IPS-15b (cell line): ENCODE results near the gene C6orf62.
"Not testable (repeated sequence)": the region's sequence is repeated elsewhere in the genome, so short reads cannot be mapped to it uniquely, and the experiment has no call there.

ENCODE experiments used
- H3K27me3 ChIP-seq: one replicate; pipeline ENCODE4 v1.6.1; 2013; ENCODE audit warnings: low read length; ENCODE audit not compliant: control insufficient read depth, insufficient read depth
- H3K36me3 ChIP-seq: one replicate; pipeline ENCODE4 v1.6.1; 2013; ENCODE audit warnings: low read length; ENCODE audit not compliant: control insufficient read depth, insufficient read depth
- H3K4me1 ChIP-seq: one replicate; pipeline ENCODE4 v1.6.1; 2013; ENCODE audit warnings: mild to moderate bottlenecking, low read length; ENCODE audit not compliant: control insufficient read depth, insufficient read depth
- H3K4me3 ChIP-seq: one replicate; pipeline ENCODE4 v1.5.1; 2013; ENCODE audit warnings: low read depth, low read length
- H3K9ac ChIP-seq: one replicate; pipeline ENCODE4 v1.6.1; 2013; ENCODE audit warnings: low read depth, mild to moderate bottlenecking, low read length
- H3K9me3 ChIP-seq: one replicate; pipeline ENCODE4 v1.6.1; 2013; ENCODE audit warnings: mild to moderate bottlenecking, low read length; ENCODE audit not compliant: control insufficient read depth, insufficient read depth

C6orf62 gene

GRCh38 chr6:24738741-24739140 lies 19.8 kb upstream of the C6orf62 start:
- no peaks in the 10 kb centered on the region for H3K36me3 ChIP-seq
- H3K27me3 ChIP-seq, result no peaks in the 10 kb centered on the region
- no peaks in the 10 kb centered on the region for H3K9me3 ChIP-seq
- no peak overlapping the region for H3K4me3 ChIP-seq
- no peaks in the 10 kb centered on the region for H3K4me1 ChIP-seq
- no peak overlapping the region for H3K9ac ChIP-seq

- H3K4me1 ChIP-seq, H3K4me3 ChIP-seq, H3K27me3 ChIP-seq: not testable (repeated sequence)
Observed at GRCh38 chr6:24734710-24735109, 15.8 kb upstream of the C6orf62 start.

DNA sequence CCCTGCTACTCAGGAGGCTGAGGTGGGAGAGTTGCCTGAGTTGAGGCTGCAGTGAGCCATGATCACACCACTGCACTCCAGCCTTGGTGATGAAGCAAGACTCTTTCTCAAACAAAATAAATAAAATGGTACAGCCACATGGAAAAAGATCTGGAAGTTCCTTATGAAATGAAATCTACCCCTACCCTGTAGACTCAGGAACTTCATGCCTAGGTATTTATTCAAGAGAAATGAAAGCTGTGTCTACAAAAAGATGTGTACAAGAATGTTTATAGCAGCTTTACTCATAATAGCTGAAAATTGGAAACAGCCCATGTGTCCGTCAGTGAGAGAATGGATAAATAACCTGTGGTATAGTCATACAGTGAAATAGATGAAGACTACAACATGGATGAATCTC lies 15.2 kb upstream of the C6orf62 start:
- Histone ChIP-seq H3K9ac (no peak overlapping the region), H3K9me3 (peaks cover 11% of the 10 kb centered on the region), H3K4me3 (no peak overlapping the region), H3K36me3 (no peaks in the 10 kb centered on the region), H3K27me3 (no peaks in the 10 kb centered on the region), H3K4me1 (no peaks in the 10 kb centered on the region)

More at GRCh38 chr6:24734710-24735109, 15.8 kb upstream of the C6orf62 start:
- H3K9ac ChIP-seq, H3K36me3 ChIP-seq: not testable (repeated sequence)
- H3K9me3 ChIP-seq, result peaks cover 11% of the 10 kb centered on the region

- H3K4me3 ChIP-seq, H3K9ac ChIP-seq, H3K27me3 ChIP-seq, H3K36me3 ChIP-seq, H3K4me1 ChIP-seq: not testable (repeated sequence)
- peaks cover 11% of the 10 kb centered on the region for H3K9me3 ChIP-seq
Observed at GRCh38 chr6:24731456-24732134, 12.6 kb upstream of the C6orf62 start.

DNA sequence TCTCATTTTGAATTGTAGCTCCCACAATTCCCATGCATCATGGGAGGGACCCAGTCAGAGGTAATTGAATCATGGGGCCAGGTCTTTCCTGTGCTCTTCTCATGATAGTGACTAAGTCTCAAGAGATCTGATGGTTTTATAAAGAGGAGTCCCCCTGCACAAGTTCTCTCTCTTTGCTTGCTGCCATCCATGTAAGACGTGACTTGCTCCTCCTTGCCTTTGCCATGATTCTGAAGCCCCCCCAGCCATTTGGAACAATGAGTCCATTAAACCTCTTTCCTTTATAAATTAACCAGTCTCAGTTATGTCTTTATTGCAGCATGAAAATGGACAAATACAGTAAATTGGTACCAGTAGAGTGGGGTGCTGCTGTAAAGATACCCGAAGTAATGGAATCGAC lies 11.7 kb upstream of the C6orf62 start:
- H3K27me3 ChIP-seq, H3K9ac ChIP-seq, H3K4me3 ChIP-seq, H3K4me1 ChIP-seq, H3K36me3 ChIP-seq: not testable (repeated sequence)
- peaks cover 11% of the 10 kb centered on the region for H3K9me3 ChIP-seq

GRCh38 chr6:24723270-24723669 lies 4.3 kb upstream of the C6orf62 start:
- Histone ChIP-seq H3K9me3 (no peaks in the 10 kb centered on the region), H3K4me3 (no peak overlapping the region), H3K36me3 (no peaks in the 10 kb centered on the region), H3K4me1 (peaks cover 7% of the 10 kb centered on the region), H3K9ac (no peak overlapping the region), H3K27me3 (no peaks in the 10 kb centered on the region)

DNA sequence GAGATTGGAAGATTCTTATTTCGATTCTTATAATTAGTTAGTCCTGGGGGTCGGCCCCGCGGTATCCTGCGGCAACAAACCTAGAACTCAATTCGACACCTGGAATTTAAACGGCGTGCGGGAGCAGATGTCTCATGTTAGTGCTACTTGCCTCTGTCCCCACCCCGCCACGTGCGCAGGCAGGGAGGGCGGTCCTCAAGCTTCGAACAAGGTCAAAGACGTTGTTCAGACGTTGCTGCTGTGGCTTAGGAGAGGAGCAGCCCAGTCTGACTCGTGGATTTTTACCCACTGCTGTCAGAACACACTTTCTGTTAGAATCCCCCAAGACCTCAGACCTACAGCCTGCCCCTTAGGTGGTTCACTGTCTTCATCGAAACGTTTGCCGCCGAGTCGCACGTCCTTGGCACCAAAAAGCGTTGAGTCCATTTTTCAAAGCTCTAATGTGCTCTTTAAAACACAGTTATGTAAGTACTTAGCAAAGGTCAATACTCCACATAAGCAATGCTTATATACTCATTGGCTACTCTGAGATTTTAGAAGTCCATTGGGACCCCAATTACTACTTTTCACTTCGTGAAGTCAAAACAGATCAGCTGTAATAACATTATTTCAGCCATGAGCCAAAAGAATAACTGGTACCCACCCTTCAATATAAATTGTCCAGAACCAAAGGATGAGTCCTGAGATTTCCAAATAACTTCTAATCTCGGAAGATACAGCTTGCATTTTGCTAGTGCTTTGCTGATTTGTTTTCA lies 2.7 kb upstream of the C6orf62 start:
- H3K9me3 ChIP-seq, result no peaks in the 10 kb centered on the region
- H3K4me1 ChIP-seq, result peaks cover 8% of the 10 kb centered on the region
- peak overlapping the region; percentile 93 for H3K9ac ChIP-seq
- peak overlapping the region; percentile 82 for H3K4me3 ChIP-seq
- H3K27me3 ChIP-seq, result no peaks in the 10 kb centered on the region
- H3K36me3 ChIP-seq, result no peaks in the 10 kb centered on the region

DNA sequence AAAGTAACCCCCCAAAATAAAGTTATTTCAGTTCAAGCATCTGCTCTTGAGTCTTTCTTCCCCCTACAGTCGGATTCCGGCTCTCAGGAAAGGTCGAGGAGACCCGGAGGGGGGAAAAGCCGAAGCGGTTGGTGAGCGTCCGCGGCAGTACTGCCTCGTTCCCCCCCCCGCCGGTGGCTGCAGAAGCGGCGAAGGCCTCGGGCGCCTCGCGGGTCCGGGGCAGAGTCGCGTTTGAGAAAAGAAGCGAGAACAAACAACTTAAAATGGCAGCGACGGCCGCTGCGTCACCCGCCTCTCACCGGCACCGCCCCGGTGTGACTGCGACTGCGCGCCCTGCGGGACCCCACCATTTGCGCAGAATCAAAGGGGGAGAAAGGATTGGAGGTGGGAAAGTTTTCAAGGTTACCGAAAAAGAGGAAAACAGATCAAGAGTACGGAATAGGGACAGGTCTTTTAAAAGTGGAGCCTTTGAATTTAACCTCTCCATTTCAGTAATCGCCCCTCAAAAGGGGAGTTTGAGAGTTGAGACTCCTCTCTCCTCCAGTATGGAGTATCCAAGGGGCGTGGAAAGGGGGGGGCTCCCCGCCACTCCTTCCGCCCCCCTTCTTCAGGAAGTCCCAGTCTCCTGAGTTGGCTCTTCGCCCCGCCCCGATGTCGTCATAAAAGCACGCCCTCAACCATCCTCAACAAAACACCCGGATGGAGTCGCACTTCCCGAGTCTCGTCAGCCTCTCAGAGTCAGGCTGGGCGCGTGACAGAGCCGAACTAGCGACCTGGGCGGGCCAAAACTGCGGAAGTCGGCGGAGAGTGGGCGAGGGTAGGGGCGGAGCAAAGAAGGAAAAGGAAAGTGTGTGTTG lies 1.9 kb upstream of the C6orf62 start:
- Histone ChIP-seq H3K4me3 (peak overlapping the region; percentile 89), H3K36me3 (peaks cover 4% of the 10 kb centered on the region), H3K4me1 (peaks cover 3% of the 10 kb centered on the region), H3K27me3 (no peaks in the 10 kb centered on the region), H3K9ac (peak overlapping the region; percentile 99), H3K9me3 (no peaks in the 10 kb centered on the region)

- Histone ChIP-seq H3K9ac (peak overlapping the region; percentile 99), H3K36me3 (peaks cover 6% of the 10 kb centered on the region), H3K9me3 (no peaks in the 10 kb centered on the region), H3K27me3 (no peaks in the 10 kb centered on the region), H3K4me3 (peak overlapping the region; percentile 89), H3K4me1 (peaks cover 3% of the 10 kb centered on the region)
Observed at GRCh38 chr6:24720131-24720603, 1.2 kb upstream of the C6orf62 start.

DNA sequence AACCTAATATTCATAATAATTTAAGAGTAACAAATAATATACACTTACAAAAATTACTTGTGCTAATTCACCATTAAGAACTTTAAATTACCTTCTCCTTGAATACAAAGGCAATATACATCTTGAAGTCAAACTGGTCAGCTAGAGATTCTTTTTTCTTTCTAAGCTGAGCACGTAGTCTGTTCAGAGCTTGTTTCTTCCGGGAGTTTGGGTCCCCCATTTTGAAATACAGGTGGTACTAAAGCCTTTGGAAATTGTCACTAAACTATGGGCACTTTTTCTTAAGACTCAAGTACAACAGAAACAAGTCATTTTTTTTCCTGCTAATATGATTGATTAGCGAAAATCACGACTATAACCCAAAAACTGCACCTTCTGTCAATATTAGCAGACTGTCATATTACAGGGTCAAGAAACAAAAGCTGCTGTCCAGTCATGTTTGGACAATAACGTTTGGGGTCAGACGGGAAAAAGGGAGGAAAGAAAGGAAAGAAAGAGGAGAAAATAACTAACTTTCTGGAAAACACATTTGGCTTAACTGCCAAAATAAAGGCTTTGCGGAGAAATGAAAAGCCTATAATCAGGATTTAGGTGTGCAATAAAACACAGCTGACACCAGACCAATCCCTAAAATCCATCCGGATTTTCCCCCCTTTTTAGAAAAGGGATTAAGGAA lies 367 bp downstream of the C6orf62 start:
- Histone ChIP-seq H3K27me3 (no peaks in the 10 kb centered on the region), H3K9me3 (no peaks in the 10 kb centered on the region), H3K36me3 (peaks cover 6% of the 10 kb centered on the region), H3K4me1 (peaks cover 3% of the 10 kb centered on the region), H3K4me3 (peak overlapping the region; percentile 89), H3K9ac (peak overlapping the region; percentile 99)

DNA sequence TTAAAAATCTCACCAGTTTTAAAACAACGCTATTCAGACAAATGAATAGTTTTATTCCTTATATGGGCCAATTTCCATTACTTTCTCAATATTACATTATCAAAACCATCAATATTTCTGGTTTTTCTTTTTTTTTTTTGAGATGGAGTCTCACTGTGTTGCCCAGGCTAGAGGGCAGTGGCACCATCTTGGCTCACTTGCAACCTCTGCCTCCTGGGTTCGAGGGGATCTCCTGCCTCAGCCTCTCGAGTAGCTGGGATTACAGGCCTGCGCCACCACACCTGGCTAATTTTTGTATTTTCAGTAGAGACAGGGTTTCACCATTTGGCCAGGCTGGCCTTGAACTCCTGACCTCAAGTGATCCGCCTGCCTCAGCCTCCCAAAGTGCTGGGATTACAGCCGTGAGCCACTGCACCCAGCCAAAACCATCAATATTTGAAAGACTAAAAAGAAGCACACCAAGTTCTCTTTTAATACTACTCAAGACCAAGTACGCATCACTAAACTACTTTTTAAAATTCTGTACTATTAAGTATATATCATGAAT lies 2.3 kb downstream of the C6orf62 start:
- H3K27me3 ChIP-seq, H3K9ac ChIP-seq, H3K4me1 ChIP-seq, H3K9me3 ChIP-seq: not testable (repeated sequence)
- Histone ChIP-seq H3K4me3 (peak overlapping the region; percentile 89), H3K36me3 (peaks cover 20% of the 10 kb centered on the region)
